Heart right ventricle (tissue), 16 donors: ENCODE results near the gene CCL2. TPM values are rescaled to one million over a fixed set of nuclear protein-coding genes. Genes with fewer than 3 reads are reported as not detected.

Experiments used
- ATAC-seq, 8 donors: fragments of 200-7000 bp; cut with Tn5 transposase; one replicate each; pipeline ENCODE4 v1.9.1; 2020; ENCODE audit warnings: mild to moderate bottlenecking in 8 of 8, moderate library complexity in 8 of 8, moderate number of reproducible peaks in 1 of 8
- DNase-seq, 2 donors: peaks; one replicate each; pipeline ENCODE4 v3.0.0-alpha.2; 2020
- H3K27ac ChIP-seq, 10 donors: fragments of 200-600 bp; sonication (generic) in 2 of 10; one replicate each; pipeline versions ENCODE4 v1.5.0 to v1.8.0; 2020 to 2022; ENCODE audit warnings: mild to moderate bottlenecking in 3 of 10
- H3K27me3 ChIP-seq, 7 donors: fragments of 200-600 bp; one replicate each; pipeline ENCODE4 v1.8.0; 2021 to 2022; ENCODE audit warnings: mild to moderate bottlenecking in 2 of 7
- H3K36me3 ChIP-seq, 9 donors: fragments of 200-600 bp; sonication (generic) in 1 of 9; one replicate each; pipeline versions ENCODE4 v1.5.0 to v1.8.0; 2020 to 2022; ENCODE audit warnings: mild to moderate bottlenecking in 2 of 9
- H3K4me1 ChIP-seq, 9 donors: fragments of 200-600 bp; sonication (generic) in 1 of 9; one replicate each; pipeline versions ENCODE4 v1.5.0 to v1.8.0; 2020 to 2022; ENCODE audit warnings: mild to moderate bottlenecking in 4 of 9
- H3K4me3 ChIP-seq, 10 donors: fragments of 200-600 bp; sonication (generic) in 2 of 10; one replicate each; pipeline versions ENCODE4 v1.5.0 to v1.8.0; 2020 to 2022; ENCODE audit warnings: mild to moderate bottlenecking in 7 of 10, moderate library complexity in 2 of 10
- H3K9me3 ChIP-seq, 11 donors: fragments of 200-600 bp in 10 of 11; sonication (generic) in 2 of 11; one replicate each; pipeline versions ENCODE4 v1.5.0 to v1.8.0; 2013 to 2022; ENCODE audit warnings: mild to moderate bottlenecking in 2 of 11, control low read depth in 1 of 11, moderate library complexity in 1 of 11
- WGBS, 2 donors: extraction: QIAGEN DNeasy Blood & Tissue Kit; methylation state at CpG; one replicate each; pipeline ENCODE4 v1.1.7; 2013; ENCODE audit warnings: inconsistent platforms in 1 of 2; 5-methylcytosine and 5-hydroxymethylcytosine counted together
- intact Hi-C, 10 donors: fragments of 100-400 bp; cut with DNase I; formaldehyde crosslinking; loops; one replicate each; pipeline versions ENCODE4 v1.11.1 to v1.14.2; 2022
- long read RNA-seq, 3 donors: library from polyadenylated mRNA; unstranded; transcript quantifications; one replicate each; pipeline ENCODE4 v2.0.0, GENCODE V29; 2020 to 2021
- polyA plus RNA-seq, 2 donors: library from polyadenylated mRNA; stranded (reverse); fragments of 200-250 nt; gene quantifications; one replicate each; pipeline ENCODE4 v1.2.3, GENCODE V29; 2013
- total RNA-seq, 10 donors: library from RNA; stranded (reverse); fragmentation: NEBNext Ultra II Directional in 3 of 10; extraction: Animal tissue kit (Norgen Biotek cat#: 25700) in 3 of 10; gene quantifications; one replicate each; pipeline versions ENCODE4 v1.2.1 to v1.2.4, GENCODE V29; 2021 to 2023
- TF ChIP-seq, protein P1 (sequence below), 9 donors: fragments of 200-600 bp; sonication (generic) in 2 of 9; IDR thresholded peaks; one replicate each; pipeline versions ENCODE4 v1.5.0 to v1.8.0; 2021 to 2022; ENCODE audit warnings: antibody characterized with exemption in 9 of 9, mild to moderate bottlenecking in 5 of 9, moderate library complexity in 1 of 9
- donor health status: Arrhythmogenic right ventricular cardiomyopathy.
- donor health status: ischemic (EF 13 %, LVEDD 7.1; RV severe dilation, severe dysfunction).
- donor health status: healthy with polysubstance abuse.
- donor health status: DM: no; HTN: yes; CAD: no.
- donor health status: DM: no; HTN: no; CAD: no.
- donor health status: ischemic (EF 25% LVEDD 6.9; RV normal size, moderate dysfunction).
- donor health status: ischemic (EF 25% LVEDD 5.7; RV mildly dilated, moderate dysfunction).
- donor health status: healthy.
- donor health status: DM: yes; HTN: yes; CAD: no.
- donor health status: Ischemic cardiomyopathy.
- donor health status: ischemic (EF 35%, LVEDD 5.7; RV mildly dilated, moderate dysfunction).
- donor health status: nonischemic (EF 11% LVEDD 7.7; RV severe dilation, severe dysfunction).
- donor health status: DM: yes; HTN: yes; CAD: no.
- donor health status: PGD.
- donor health status: ischemic (EF 29% LVEDD 5.4; RV normal size, mild dysfunction).
- donor health status: nonischemic (EF 23%, LVEDD 6.1; RV moderate dilation, normal function).

CCL2 gene
- total RNA-seq: 100 to 1,000 TPM in 3 of 10 donors, 10 to 100 TPM in 6, 1 to 10 TPM in 1; 2.9 to 264 (median 38.5) TPM
- polyA plus RNA-seq: 10 to 100 TPM; 51.3 to 80.3 TPM
- long read RNA-seq, donor 1, transcript CCL2-203 (1 exons, 996 nt): minor isoform, 5 of 19 reads
- long read RNA-seq, donor 1, transcript CCL2-201 (3 exons, 741 nt): major isoform, 13 of 19 reads
- long read RNA-seq, donor 1, partial matches to known transcripts: 0 of 19 reads
- long read RNA-seq, donor 1, other reads (novel, unspliced or antisense): 0 of 19 reads
- long read RNA-seq, donor 2, transcript CCL2-201 (3 exons, 741 nt): major isoform, 12 of 13 reads
- long read RNA-seq, donor 2, partial matches to known transcripts: 0 of 13 reads
- long read RNA-seq, donor 2, other reads (novel, unspliced or antisense): 0 of 13 reads
- long read RNA-seq, donor 3, transcript CCL2-201 (3 exons, 741 nt): major isoform, 27 of 37 reads
- long read RNA-seq, donor 3, transcript CCL2-203 (1 exons, 996 nt): minor isoform, 6 of 37 reads
- long read RNA-seq, donor 3, partial matches to known transcripts: 0 of 37 reads
- long read RNA-seq, donor 3, other reads (novel, unspliced or antisense): 0 of 37 reads

DNA sequence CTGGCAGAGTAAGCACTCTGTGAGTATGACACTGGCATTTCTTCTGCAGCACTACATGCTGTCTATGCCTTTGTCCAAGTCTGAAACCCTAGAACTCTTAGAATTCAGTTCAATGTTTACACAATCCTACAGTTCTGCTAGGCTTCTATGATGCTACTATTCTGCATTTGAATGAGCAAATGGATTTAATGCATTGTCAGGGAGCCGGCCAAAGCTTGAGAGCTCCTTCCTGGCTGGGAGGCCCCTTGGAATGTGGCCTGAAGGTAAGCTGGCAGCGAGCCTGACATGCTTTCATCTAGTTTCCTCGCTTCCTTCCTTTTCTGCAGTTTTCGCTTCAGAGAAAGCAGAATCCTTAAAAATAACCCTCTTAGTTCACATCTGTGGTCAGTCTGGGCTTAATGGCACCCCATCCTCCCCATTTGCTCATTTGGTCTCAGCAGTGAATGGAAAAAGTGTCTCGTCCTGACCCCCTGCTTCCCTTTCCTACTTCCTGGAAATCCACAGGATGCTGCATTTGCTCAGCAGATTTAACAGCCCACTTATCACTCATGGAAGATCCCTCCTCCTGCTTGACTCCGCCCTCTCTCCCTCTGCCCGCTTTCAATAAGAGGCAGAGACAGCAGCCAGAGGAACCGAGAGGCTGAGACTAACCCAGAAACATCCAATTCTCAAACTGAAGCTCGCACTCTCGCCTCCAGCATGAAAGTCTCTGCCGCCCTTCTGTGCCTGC, at the start of gene CCL2:
Gene CCL2 (plus strand): TSS at position 635 of the 730 bp plus-strand sequence. CDS start 65 bp downstream, at position 700.
- ATAC-seq (peak; percentile 38 to 79 (median 66)), DNase-seq (peak; percentile 60 to 87)
- peak within 1 kb of the TSS in 9 of 10 donors; percentile 58 to 93 (median 82) for H3K27ac ChIP-seq
- peaks cover 0 to 10% (median 0%) of the 10 kb centered on the region in 9 donors for H3K36me3 ChIP-seq
- peak within 1 kb of the TSS; percentile 18 to 67 (median 52) for H3K4me3 ChIP-seq
- H3K9me3 ChIP-seq: no peaks in the 10 kb centered on the region
- H3K27me3 ChIP-seq: no peaks in the 10 kb centered on the region
- intact Hi-C loops: loop anchor here in 6 of 10 donors (2.0 to 10.0 kb wide), 7 partner anchors 14 to 57 kb away; no protein-coding TSS in a partner anchor
- WGBS, 2 donors: 6 to 7% methylated on average over 11 of the region's 11 CpGs
- H3K4me1 ChIP-seq: peaks cover 16 to 89% (median 67%) of the 10 kb centered on the region in 9 donors
- TF ChIP-seq, protein P1, sequence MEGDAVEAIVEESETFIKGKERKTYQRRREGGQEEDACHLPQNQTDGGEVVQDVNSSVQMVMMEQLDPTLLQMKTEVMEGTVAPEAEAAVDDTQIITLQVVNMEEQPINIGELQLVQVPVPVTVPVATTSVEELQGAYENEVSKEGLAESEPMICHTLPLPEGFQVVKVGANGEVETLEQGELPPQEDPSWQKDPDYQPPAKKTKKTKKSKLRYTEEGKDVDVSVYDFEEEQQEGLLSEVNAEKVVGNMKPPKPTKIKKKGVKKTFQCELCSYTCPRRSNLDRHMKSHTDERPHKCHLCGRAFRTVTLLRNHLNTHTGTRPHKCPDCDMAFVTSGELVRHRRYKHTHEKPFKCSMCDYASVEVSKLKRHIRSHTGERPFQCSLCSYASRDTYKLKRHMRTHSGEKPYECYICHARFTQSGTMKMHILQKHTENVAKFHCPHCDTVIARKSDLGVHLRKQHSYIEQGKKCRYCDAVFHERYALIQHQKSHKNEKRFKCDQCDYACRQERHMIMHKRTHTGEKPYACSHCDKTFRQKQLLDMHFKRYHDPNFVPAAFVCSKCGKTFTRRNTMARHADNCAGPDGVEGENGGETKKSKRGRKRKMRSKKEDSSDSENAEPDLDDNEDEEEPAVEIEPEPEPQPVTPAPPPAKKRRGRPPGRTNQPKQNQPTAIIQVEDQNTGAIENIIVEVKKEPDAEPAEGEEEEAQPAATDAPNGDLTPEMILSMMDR (IDR thresholded peaks at IDR 0.05): no peak

DNA sequence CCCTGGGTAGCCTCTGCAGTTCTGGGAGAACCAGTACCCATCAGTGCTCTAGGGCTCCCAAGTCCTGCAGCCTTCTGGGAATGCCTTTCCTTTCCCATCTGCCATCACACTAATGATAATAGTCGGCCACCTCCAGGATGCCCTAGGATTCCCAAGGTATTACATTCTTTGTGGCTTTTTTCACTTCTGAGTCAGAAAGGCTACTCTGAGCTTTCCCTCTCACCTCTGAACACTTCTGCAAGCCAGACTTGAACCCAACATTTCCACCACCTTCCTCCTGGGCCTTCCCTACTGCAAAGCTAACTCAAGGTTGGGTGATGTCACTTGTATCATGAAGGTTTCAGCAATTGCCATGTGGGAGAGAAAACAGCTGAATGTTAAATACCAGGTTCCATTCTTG, 49.7 kb upstream of the CCL2 start:
- 91 to 100% methylated on average over 1 of the region's 1 CpG for WGBS, 2 donors
- Histone ChIP-seq H3K36me3 (no peaks in the 10 kb centered on the region), H3K9me3 (peaks cover 0 to 15% (median 0%) of the 10 kb centered on the region in 11 donors), H3K27me3 (no peaks in the 10 kb centered on the region), H3K27ac (no peak overlapping the region), H3K4me3 (no peak overlapping the region), H3K4me1 (peaks cover 0 to 47% (median 15%) of the 10 kb centered on the region in 9 donors)
- ATAC-seq: no peak
- TF ChIP-seq, protein P1 (IDR thresholded peaks at IDR 0.05): no peak
- intact Hi-C loops: loop anchor here in 2 of 10 donors (5.0 to 10.0 kb wide), 2 partner anchors 47 to 49 kb away; partner anchors contain the start of gene CCL2 (in 1 of the 2)
- no peak for DNase-seq

DNA sequence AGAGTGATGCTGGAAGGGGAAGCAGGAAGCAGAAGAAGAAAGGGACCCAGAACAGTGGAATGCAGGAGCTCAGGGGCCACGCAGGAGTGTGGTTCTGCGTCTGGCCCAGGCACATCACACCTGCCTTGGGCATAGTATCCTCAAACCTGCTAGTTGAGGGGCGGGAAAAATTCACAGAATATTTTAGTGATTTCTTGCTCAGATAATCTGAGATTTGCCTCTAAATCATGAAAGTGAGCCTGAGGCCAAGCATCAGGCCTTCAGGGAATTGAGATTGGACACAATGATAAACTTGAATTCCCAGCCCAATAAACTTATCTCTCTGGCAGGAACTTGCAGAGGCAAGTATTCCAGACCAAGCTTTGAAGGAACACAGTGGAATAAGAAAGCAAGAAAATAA, 48.5 kb upstream of the CCL2 start:
- no peak for DNase-seq
- peak in 1 of 8 donors; percentile 18 for ATAC-seq
- peak overlapping the region in 4 of 10 donors; percentile 20 to 44 (median 42) for H3K27ac ChIP-seq
- peaks cover 0 to 19% (median 0%) of the 10 kb centered on the region in 11 donors for H3K9me3 ChIP-seq
- WGBS, 2 donors: 63 to 68% methylated on average over 3 of the region's 3 CpGs
- no peak overlapping the region for H3K4me3 ChIP-seq
- intact Hi-C loops: loop anchor here in 2 of 10 donors (5.0 to 10.0 kb wide), 2 partner anchors 46 to 48 kb away; partner anchors contain the start of gene CCL2 (in 1 of the 2)
- H3K27me3 ChIP-seq: no peaks in the 10 kb centered on the region
- TF ChIP-seq, protein P1 (IDR thresholded peaks at IDR 0.05): no peak
- H3K36me3 ChIP-seq: no peaks in the 10 kb centered on the region
- peaks cover 0 to 36% (median 13%) of the 10 kb centered on the region in 9 donors for H3K4me1 ChIP-seq

DNA sequence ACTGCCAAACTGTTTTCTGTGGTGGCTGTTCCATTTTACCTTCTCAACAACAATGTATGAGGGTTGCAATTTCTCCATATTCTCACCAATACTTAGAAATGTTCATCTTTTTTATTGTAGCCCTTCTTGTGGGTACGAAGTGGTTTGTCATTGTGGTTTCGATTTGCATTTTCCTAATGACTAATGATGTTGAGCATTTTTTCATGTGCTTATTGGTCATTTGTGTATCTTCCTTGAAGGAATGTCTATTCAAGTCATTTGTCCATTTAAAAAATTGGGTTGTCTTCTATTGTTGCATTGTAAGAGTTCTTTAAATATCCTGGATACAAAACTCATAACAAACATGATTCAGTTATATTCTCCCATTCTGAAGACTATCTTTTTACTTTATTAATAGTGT, 47.5 kb upstream of the CCL2 start:
- no peak overlapping the region for H3K4me3 ChIP-seq
- intact Hi-C loops: loop anchor here in 2 of 10 donors (5.0 to 10.0 kb wide), 2 partner anchors 45 to 47 kb away; partner anchors contain the start of gene CCL2 (in 1 of the 2)
- no peak overlapping the region for H3K27ac ChIP-seq
- DNase-seq (no peak), ATAC-seq (no peak)
- no peaks in the 10 kb centered on the region for H3K27me3 ChIP-seq
- TF ChIP-seq, protein P1 (IDR thresholded peaks at IDR 0.05): no peak
- peaks cover 0 to 29% (median 13%) of the 10 kb centered on the region in 9 donors for H3K4me1 ChIP-seq
- peaks cover 0 to 19% (median 0%) of the 10 kb centered on the region in 11 donors for H3K9me3 ChIP-seq
- WGBS, 2 donors: 91 to 94% methylated on average over 2 of the region's 2 CpGs
- H3K36me3 ChIP-seq: no peaks in the 10 kb centered on the region
